MM.1S (cell line): ENCODE measurements around the gene CD74.

ENCODE experiments used
- EZH2 ChIP-seq: fragments of 300-600 bp; sonication (generic); optimal IDR thresholded peaks from 2 replicates; pipeline ENCODE3; 2017; ENCODE audit warnings: low read depth, mild to moderate bottlenecking, antibody characterized with exemption, low read length, mixed read lengths
- TF ChIP-seq, protein P1 (sequence below): fragments of 300-600 bp; sonication (generic); IDR thresholded peaks from 2 replicates; pipeline ENCODE4 v1.5.1; 2016; ENCODE audit warnings: antibody characterized with exemption, low read length, mixed read lengths

DNA sequence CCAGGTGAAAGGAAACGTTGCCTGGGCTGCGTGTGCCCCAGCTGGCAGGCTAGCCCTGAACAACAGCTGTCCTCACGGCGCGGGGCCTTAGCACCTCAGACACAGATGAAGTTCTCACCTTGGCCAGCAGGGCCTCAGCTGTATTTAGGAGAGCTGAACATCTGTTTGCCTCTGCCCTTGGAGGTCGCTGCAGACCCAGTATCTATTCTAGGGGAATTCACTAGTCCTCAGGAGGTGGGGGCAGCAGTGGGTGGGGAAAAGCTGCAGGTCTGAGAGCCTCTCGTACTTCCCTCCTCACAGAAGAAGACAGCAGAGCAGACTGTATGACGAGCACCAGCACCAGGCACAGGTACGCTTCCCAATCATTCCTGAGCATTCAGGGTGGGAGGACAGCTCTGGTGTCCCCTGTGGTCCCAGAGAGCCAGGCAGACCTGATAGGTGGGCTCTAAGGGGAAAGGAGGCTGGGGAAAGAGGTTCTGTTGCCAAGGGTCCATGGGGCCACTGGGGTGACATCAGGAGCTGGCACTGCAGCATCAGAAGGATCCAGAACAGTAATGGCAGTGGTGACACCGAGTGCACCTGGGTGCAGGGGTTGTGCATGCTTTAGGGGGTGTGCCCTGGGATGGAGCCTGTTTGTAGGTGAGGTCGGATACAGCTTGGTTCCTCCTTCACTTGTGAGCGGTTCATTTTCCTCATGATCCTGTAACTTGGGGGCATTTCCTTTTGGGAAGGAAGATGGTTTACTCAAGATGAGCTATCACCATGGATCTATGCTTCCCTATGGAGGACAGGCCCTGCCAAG is 13.8 kb downstream of the CD74 start:
- TF ChIP-seq, protein P1, sequence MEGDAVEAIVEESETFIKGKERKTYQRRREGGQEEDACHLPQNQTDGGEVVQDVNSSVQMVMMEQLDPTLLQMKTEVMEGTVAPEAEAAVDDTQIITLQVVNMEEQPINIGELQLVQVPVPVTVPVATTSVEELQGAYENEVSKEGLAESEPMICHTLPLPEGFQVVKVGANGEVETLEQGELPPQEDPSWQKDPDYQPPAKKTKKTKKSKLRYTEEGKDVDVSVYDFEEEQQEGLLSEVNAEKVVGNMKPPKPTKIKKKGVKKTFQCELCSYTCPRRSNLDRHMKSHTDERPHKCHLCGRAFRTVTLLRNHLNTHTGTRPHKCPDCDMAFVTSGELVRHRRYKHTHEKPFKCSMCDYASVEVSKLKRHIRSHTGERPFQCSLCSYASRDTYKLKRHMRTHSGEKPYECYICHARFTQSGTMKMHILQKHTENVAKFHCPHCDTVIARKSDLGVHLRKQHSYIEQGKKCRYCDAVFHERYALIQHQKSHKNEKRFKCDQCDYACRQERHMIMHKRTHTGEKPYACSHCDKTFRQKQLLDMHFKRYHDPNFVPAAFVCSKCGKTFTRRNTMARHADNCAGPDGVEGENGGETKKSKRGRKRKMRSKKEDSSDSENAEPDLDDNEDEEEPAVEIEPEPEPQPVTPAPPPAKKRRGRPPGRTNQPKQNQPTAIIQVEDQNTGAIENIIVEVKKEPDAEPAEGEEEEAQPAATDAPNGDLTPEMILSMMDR: peak; percentile 36
- no peak for TF ChIP-seq EZH2
